Activated B cell treated with CpG ODN at 0.5 μM for 24 hours (primary cell): ENCODE data around the gene GPR152. TPM values are rescaled to one million over a fixed set of nuclear protein-coding genes. Genes with fewer than 3 reads are reported as not detected.

Source experiments
- ATAC-seq: fragments of 200-7000 bp; cut with Tn5 transposase; one replicate; pipeline ENCODE4 v1.10.0; 2021; ENCODE audit warnings: low read depth, mild to moderate bottlenecking, moderate library complexity
- CTCF ChIA-PET: fragments of 350-600 bp; sonication (Branson Sonifier 250); formaldehyde crosslinking; loops from one replicate; lab custom pipeline; 2021; ENCODE audit warnings: antibody characterized with exemption; lab: Charles Lee
- POLR2A ChIA-PET: fragments of 350-600 bp; sonication (Branson Sonifier 250); formaldehyde crosslinking; loops from one replicate; lab custom pipeline; 2021; ENCODE audit warnings: antibody characterized with exemption; lab: Charles Lee
- DNase-seq: peaks from one replicate; pipeline ENCODE4 v3.0.0; 2022
- H3K27ac Mint-ChIP-seq: one replicate; pipeline ENCODE4 v1.8.0; 2020; ENCODE audit warnings: mixed read lengths
- H3K27me3 Mint-ChIP-seq: one replicate; pipeline ENCODE4 v1.8.0; 2021; ENCODE audit warnings: mixed read lengths
- H3K36me3 Mint-ChIP-seq: one replicate; pipeline ENCODE4 v1.8.0; 2021; ENCODE audit warnings: low read depth, mixed read lengths
- H3K4me1 Mint-ChIP-seq: one replicate; pipeline ENCODE4 v1.8.0; 2021; ENCODE audit warnings: mixed read lengths
- H3K4me3 Mint-ChIP-seq: one replicate; pipeline ENCODE4 v1.8.0; 2020; ENCODE audit warnings: mild to moderate bottlenecking, mixed read lengths
- H3K9me3 Mint-ChIP-seq: one replicate; pipeline ENCODE4 v1.8.0; 2020; ENCODE audit warnings: mixed read lengths
- intact Hi-C: fragments of 100-400 bp; cut with micrococcal nuclease; formaldehyde crosslinking; loops from one replicate; pipeline ENCODE4 v1.15.1; 2024
- total RNA-seq: library from RNA; stranded (reverse); gene quantifications from 2 replicates; pipeline ENCODE4 v1.2.3, GENCODE V29; 2022
- TF ChIP-seq, protein P1 (sequence below): fragments of 200-600 bp; IDR thresholded peaks from one replicate; pipeline ENCODE4 v1.8.0; 2022; ENCODE audit warnings: antibody characterized with exemption, mild to moderate bottlenecking

The GPR152 gene
- total RNA-seq, 1 donor from 2014 or later, result not detected

DNA sequence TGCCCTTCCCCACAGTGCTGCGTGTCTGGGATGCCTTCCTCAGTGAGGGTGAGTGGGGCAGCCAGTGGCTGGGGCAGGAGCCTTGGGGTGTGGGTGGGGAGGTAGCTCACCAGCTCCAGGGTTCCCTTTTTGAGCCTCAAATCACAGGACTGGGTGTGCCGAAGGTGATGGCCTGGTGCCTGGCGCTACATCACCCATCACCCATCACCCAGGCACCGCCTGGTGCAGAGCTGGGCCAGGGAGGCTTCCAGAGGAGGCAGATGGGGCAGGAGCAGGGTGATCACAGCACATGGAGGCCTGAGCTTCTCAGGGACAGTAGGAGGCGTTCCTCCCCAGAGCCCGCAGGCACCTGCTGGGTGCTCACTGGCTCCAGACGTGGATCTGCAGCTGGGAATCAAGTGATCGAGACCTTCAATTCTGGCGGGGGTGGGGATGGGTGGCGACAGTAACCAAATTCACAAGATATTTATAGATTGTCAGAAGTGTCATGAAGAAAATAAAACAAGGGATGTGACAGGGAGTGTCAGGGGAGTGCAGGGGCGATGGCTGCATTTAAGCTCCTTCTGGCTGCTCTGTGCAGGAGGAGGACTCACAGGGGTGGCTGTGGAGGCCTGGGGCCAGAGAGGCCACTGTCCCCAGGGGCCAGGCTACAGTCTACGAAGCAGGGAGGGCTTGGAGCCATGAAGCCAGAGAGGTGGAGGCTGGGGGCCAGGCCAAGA, 45.4 kb downstream of the GPR152 start:
- ChIA-PET POLR2A (interaction anchor here (0.6 to 3.5 kb wide), 19 partner anchors 12 to 264 kb away, joined by 3 to 113 read pairs (median 5); partner anchors contain the start of genes CORO1B, PITPNM1, PTPRCAP and RAD9A), CTCF (interaction anchor here (0.9 to 1.1 kb wide), 2 partner anchors 11 to 18 kb away, joined by 3 to 4 read pairs; no protein-coding TSS in a partner anchor)
- intact Hi-C loops, result no loop called here
- DNase-seq, result no peak
- peaks cover 92% of the 10 kb centered on the region for H3K4me1 Mint-ChIP-seq
- H3K27me3 Mint-ChIP-seq, result no peaks in the 10 kb centered on the region
- ATAC-seq, result no peak
- TF ChIP-seq, protein P1, sequence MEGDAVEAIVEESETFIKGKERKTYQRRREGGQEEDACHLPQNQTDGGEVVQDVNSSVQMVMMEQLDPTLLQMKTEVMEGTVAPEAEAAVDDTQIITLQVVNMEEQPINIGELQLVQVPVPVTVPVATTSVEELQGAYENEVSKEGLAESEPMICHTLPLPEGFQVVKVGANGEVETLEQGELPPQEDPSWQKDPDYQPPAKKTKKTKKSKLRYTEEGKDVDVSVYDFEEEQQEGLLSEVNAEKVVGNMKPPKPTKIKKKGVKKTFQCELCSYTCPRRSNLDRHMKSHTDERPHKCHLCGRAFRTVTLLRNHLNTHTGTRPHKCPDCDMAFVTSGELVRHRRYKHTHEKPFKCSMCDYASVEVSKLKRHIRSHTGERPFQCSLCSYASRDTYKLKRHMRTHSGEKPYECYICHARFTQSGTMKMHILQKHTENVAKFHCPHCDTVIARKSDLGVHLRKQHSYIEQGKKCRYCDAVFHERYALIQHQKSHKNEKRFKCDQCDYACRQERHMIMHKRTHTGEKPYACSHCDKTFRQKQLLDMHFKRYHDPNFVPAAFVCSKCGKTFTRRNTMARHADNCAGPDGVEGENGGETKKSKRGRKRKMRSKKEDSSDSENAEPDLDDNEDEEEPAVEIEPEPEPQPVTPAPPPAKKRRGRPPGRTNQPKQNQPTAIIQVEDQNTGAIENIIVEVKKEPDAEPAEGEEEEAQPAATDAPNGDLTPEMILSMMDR, result no peak
- H3K9me3 Mint-ChIP-seq, result no peaks in the 10 kb centered on the region
- H3K4me3 Mint-ChIP-seq, result peak overlapping the region; percentile 60
- peak overlapping the region; percentile 88 for H3K27ac Mint-ChIP-seq
- H3K36me3 Mint-ChIP-seq, result peaks cover 36% of the 10 kb centered on the region

DNA sequence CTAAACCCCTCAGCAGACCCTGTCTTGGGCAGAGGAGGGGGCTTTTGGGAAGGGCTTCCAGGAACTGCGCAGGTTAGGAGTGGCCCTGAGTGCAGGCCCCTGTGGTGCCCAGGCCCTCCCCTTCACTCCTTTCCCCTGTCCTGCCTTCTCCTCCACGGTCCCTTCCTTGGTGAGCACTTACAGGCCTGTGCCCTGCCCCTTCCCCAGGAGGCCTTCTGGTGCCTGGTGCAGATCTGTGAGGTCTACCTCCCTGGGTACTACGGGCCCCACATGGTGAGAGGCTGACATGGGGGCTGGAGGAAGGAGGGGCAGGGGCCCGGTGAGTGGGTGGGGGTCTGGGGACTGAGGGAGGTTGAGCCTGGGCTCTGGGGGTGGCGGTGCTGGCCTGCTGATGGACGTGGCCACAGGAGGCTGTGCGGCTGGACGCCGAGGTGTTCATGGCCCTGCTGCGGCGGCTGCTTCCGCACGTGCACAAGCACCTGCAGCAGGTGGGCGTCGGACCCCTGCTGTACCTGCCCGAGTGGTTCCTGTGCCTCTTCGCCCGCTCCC, 46.0 kb downstream of the GPR152 start:
- ATAC-seq (no peak), DNase-seq (no peak)
- H3K36me3 Mint-ChIP-seq, result peaks cover 36% of the 10 kb centered on the region
- H3K4me1 Mint-ChIP-seq, result peaks cover 88% of the 10 kb centered on the region
- ChIA-PET CTCF (interaction anchor here (1.1 kb wide), 1 partner anchor 12 kb away, joined by 3 read pairs; no protein-coding TSS in a partner anchor), POLR2A (interaction anchor here (0.6 to 3.5 kb wide), 13 partner anchors 13 to 265 kb away, joined by 3 to 113 read pairs (median 5); partner anchors contain the start of genes PTPRCAP, RPS6KB2 and TMEM134)
- TF ChIP-seq, protein P1, result no peak
- H3K4me3 Mint-ChIP-seq, result peak overlapping the region; percentile 60
- peak overlapping the region; percentile 88 for H3K27ac Mint-ChIP-seq
- no peaks in the 10 kb centered on the region for H3K9me3 Mint-ChIP-seq
- intact Hi-C loops, result no loop called here
- no peaks in the 10 kb centered on the region for H3K27me3 Mint-ChIP-seq

DNA sequence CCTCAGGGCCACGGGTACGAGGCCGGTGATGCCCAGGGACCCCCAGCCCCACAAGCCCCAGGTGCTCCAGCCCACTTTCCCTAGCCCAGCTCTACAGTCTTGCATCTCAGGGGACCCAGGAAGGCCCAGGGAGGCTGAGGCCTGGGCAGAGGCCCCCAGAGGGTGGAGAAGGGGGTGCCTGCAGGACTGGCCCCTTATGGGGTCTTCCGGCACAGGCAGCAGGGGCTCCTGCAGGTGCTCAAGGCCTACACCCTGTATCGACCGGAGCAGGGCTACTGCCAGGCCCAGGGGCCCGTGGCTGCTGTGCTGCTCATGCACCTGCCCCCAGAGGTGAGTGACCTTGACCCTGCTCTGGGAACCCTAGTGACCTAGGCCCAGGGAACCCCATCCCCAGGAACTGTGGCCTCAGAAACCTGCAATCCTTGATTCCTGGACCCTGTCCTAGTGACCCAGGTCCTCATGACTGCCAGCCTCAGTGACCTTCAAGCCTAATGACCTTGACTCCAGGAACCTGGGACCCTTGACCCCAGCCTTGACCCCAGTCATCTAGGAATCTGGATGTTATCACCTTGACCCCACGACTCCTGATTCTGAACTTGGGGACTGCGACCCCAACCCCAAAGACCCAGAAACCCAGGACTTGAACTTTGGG, 46.7 kb downstream of the GPR152 start:
- POLR2A ChIA-PET, result interaction anchor here (3.0 to 17.5 kb wide), 6 partner anchors 11 to 64 kb away, joined by 22 to 693 read pairs (median 110); partner anchors contain the start of genes CARNS1, CORO1B, POLD4 and PTPRCAP
- Mint-ChIP-seq H3K36me3 (peaks cover 37% of the 10 kb centered on the region), H3K27ac (peak overlapping the region; percentile 91), H3K27me3 (no peaks in the 10 kb centered on the region), H3K9me3 (no peaks in the 10 kb centered on the region), H3K4me3 (peak overlapping the region; percentile 60), H3K4me1 (peaks cover 85% of the 10 kb centered on the region)
- intact Hi-C loops, result no loop called here
- CTCF ChIA-PET, result interaction anchor here (1.1 to 5.7 kb wide), 2 partner anchors 13 to 50 kb away, joined by 3 to 53 read pairs; no protein-coding TSS in a partner anchor
- ATAC-seq (no peak), DNase-seq (no peak)
- TF ChIP-seq, protein P1, result no peak

DNA sequence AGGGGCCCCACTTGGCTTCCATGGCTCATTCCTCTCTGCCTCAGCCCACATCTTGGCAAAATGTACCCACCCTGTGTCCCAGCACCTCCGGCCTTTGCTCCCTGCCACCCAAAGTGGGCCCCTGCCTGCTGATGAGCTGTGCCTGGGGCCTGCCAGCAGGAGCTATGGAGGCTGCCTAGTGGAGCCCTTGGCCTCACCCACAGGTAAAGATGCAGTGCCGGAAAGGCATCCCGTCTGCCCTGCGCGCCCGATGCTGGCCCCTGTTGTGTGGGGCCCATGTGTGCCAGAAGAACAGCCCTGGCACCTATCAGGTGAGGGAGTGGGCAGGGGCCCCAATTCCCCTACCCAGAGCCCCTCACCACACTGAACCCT, 47.3 kb downstream of the GPR152 start:
- intact Hi-C loops, result no loop called here
- Mint-ChIP-seq H3K27me3 (no peaks in the 10 kb centered on the region), H3K9me3 (no peaks in the 10 kb centered on the region), H3K4me3 (peak overlapping the region; percentile 90), H3K27ac (peak overlapping the region; percentile 91), H3K36me3 (peaks cover 43% of the 10 kb centered on the region), H3K4me1 (peaks cover 85% of the 10 kb centered on the region)
- no peak for DNase-seq
- ATAC-seq, result no peak
- CTCF ChIA-PET, result interaction anchor here (1.1 to 5.7 kb wide), 2 partner anchors 14 to 49 kb away, joined by 3 to 53 read pairs; no protein-coding TSS in a partner anchor
- TF ChIP-seq, protein P1, result no peak
- POLR2A ChIA-PET, result interaction anchor here (3.0 to 17.5 kb wide), 7 partner anchors 11 to 64 kb away, joined by 22 to 693 read pairs (median 100); partner anchors contain the start of genes CARNS1, CORO1B, POLD4 and PTPRCAP
